ENCODE data around the gene SLC25A43.
"Not testable (repeated sequence)": the region's sequence is repeated elsewhere in the genome, so short reads cannot be mapped to it uniquely, and the experiment has no call there.

SLC25A43 gene

GRCh38 chrX:119467842-119468550 is 68.9 kb downstream of the SLC25A43 start, which contains the start of gene SLC25A5:
SLC25A5 (plus strand) TSS chrX:119468444; CDS start chrX:119468516, 72 bp downstream.
- FAIRE-seq (no peak), DNase-seq (ENCODE audit: low spot score) (peak; percentile 70)

- no peak for FAIRE-seq
- peak; percentile 60 for DNase-seq (ENCODE audit: low spot score)
Observed at GRCh38 chrX:119468551-119469312, 69.6 kb downstream of the SLC25A43 start.

GRCh38 chrX:119469313-119469635 is 70.1 kb downstream of the SLC25A43 start:
- DNase-seq (ENCODE audit: low spot score) (no peak), FAIRE-seq (no peak)

DNA sequence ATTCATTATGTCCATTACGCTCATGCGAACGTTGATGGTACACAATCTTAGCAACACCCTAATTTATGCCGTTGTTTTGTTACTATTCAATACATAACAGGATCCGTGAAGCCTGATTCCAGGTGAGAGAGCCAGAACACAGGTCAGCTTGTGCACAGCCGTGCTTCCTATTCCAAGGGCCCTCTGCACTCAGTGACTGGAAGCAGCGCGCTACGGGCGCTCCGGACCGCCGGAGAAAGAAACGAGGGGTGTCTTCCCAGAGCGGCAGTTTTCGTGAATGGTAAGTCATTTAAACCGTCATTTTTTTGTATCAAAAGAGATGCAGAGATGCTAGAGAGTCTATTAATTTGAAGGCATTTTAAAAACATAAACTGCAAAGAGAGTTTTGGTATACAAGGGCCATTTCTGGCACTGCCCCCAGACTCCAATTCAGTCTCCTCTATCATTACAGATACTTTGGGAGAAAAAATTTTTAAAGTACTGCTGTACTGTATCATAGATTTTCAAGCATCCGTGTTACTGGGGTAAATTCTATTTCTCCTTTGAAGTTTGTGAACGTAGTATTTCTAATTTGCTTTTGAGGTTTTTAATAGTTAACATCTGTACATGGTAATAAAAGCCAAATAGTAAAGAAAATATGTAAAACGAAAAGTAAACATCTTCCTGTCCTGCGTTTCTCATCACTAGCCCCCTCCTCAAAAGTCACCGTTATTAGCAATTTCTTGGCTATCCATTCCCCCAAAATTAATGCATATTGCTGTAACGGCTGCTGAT is 75.7 kb downstream of the SLC25A43 start:
- FAIRE-seq (no peak), DNase-seq (ENCODE audit: low spot score) (no peak)

DNA sequence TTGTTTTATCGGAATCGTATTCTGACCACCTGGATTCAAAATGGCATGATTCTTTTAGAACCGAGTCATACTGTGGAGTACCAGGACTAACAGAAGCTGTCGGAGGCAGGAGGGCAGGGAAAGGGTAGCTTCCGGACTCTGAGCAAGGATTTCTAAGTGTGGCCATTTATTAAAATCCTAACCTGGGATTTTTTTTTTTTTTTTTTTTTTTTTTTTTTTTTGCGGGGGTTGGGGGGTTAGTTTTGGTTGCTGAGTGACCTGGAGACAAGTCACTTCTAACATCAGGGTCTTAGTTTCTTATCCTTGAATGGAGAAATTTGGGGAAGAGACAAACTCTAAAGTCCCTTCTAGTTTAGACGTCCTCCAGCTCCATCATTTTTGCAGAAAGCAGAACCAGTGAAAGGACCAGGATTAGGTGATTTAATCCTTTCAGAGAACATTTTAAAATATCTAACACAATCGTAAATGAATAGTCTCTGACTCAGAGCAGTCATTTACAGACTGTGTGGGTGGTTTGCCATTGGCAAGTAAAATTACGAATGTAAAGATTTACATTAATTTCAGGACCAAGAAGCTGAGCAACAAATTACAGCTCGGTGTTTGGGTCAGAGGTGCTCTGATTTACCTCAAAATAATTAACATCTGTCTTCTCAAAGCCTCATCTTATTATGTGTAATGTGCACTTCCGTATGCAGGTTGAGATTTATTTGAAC is 76.4 kb downstream of the SLC25A43 start:
- no peak for FAIRE-seq
- DNase-seq (ENCODE audit: low spot score), result no peak

DNA sequence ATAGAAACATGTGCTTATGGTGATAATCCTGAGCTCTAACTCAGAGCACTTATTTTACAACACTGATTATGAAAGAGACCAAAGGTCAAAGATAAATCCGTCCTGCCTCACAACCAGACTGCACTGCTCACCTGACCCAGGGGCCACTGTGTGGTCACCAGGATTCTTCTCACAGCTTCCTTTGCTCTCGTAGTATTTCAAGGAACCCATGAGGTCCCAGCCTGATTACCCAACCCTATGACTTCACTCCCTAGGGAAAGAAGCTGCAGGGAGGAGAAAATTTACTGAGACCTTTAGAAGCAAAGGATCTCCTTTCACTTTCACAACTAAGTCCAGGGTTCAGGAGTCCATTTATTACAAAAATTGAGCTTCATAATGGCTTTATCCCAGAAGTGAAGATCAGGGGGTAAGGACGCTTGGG is 78.7 kb downstream of the SLC25A43 start:
- peak; percentile 17 for FAIRE-seq
- peak; percentile 44 for DNase-seq (ENCODE audit: low spot score)

DNA sequence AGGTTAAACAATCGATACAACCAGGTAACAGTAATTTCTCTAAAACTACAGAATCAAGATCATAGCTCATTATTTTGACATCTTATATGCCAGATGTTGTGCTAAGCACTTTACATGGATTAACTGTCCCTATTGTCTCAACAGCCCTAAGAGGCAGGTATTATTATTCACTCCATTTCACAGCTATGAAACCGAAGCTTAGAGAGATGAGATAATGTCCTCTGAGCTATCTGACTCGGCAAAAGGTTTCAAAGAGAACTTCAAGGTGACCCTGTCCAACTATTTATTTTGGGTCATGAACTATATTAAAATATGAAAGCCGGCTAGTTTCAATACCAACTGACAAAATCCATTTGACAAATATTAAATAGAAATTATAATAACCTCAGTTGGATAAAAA is 79.4 kb downstream of the SLC25A43 start:
- DNase-seq (ENCODE audit: low spot score), result no peak
- FAIRE-seq, result no peak

DNA sequence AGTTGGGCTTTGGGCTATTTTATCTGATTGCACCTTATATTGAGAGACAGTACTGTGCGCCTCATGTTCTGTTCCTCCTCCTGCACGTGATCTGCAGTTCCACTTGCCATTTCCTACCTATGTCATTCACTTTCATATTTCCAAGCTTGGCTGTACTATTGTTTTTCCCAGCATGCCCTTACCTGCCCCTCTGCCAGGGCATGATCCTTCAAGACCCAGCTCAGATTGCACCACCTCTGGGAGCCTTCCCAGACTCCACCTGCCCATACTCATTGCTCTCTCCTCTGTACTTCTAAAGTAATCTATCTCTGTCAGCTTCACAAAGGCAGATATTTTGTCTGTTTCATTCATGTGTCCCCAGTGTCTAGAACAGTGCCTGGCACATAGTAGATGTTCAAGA is 80.7 kb downstream of the SLC25A43 start:
- DNase-seq (ENCODE audit: low spot score) (no peak), FAIRE-seq (no peak)

- no peak for DNase-seq (ENCODE audit: low spot score)
- FAIRE-seq, result no peak
Observed at GRCh38 chrX:119481323-119481801, 82.2 kb downstream of the SLC25A43 start.

DNA sequence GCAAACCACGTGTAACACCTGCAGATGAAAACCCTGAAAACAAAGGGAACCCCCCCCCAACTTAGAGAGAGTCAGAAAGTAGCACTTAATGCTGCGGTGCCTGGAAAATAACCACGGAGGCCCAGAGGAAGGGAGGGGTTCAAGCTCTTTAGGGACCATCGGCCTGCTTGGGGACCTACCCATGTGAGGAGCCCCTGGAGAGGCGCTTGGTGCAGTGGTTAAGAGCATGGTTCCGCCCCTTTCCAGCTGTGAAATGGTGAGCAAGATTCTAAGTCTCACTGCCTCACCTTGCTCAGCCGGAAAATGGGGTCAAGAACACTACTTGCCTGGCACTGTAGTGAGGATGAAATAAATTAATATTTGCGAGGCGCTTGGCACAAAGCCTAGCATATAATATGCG is 82.9 kb downstream of the SLC25A43 start:
- DNase-seq (ENCODE audit: low spot score), result no peak
- FAIRE-seq, result no peak

GRCh38 chrX:119482481-119483480 is 83.6 kb downstream of the SLC25A43 start:
- DNase-seq (ENCODE audit: low spot score), result peak; percentile 3
- no peak for FAIRE-seq

- FAIRE-seq, result no peak
- no peak for DNase-seq (ENCODE audit: low spot score)
Observed at GRCh38 chrX:119486745-119487144, 87.6 kb downstream of the SLC25A43 start.

DNA sequence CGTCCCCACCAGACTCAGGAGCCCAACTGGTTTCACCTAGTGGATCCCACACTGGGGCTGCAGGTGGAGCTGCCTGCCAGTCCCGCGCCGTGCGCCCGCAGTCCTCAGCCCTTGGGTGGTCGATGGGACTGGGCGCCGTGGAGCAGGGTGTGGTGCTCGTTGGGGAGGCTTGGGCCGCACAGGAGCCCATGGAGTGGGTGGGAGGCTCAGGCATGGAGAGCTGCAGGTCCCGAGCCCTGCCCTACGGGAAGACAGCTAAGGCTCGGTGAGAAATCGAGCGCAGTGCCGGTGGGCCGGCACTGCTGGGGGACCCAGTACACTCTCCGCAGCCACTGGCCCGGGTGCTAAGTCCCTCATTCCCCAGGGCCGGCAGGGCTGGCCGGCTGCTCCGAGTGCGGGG is 88.6 kb downstream of the SLC25A43 start:
- DNase-seq (ENCODE audit: low spot score); FAIRE-seq: not testable (repeated sequence)

- DNase-seq (ENCODE audit: low spot score) (peak; percentile 7), FAIRE-seq (no peak)
Observed at GRCh38 chrX:119488749-119489148, 89.6 kb downstream of the SLC25A43 start.

DNA sequence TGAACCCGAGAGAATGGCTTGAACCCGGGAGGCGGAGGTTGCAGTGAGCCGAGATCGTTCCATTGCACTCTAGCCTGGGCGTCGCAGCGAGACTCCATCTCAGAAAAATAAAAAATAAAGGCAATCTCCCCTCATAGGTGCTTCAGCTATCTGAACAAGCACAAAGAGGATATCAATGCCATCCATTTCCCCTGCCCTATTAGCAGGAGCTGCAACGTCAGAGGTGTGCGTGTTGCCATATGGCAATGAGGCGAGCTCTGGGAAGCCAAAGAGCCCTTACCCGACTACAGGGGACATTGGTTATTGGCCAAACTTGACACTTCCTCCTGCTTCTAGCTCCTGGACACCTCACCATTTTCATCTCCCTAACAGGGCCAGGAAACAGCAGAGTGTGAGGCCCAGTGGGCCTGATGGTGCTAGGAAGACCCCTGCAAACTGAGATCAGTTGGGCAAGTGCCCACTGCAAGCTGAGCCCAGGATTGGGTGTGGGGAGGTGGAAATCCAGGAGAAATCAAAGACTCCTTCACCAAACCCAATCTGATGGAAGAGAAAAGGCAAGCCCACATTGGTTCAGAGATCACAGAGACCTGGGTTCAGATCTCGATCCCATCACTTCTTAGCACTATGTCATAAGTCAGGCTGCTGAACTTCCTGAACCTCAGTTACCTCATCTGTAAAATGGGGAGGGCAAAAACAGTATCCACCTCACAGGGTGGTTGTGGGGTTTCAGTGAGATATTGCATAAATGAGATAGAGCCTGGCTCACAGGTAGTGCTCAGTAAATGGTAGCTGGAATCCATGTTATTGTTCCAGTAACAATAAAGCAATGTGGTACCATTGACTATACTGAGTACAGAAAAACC is 90.3 kb downstream of the SLC25A43 start:
- no peak for FAIRE-seq
- no peak for DNase-seq (ENCODE audit: low spot score)

GRCh38 chrX:119492463-119492862 is 93.3 kb downstream of the SLC25A43 start:
- FAIRE-seq, result no peak

GRCh38 chrX:119493851-119494495 is 94.8 kb downstream of the SLC25A43 start:
- not testable (repeated sequence) for DNase-seq (ENCODE audit: low spot score); FAIRE-seq

More at GRCh38 chrX:119492463-119492862, 93.3 kb downstream of the SLC25A43 start:
- DNase-seq (ENCODE audit: low spot score), result no peak
